HepG2 (cell line): ENCODE measurements around the gene PAXX. TPM values are rescaled to one million over a fixed set of nuclear protein-coding genes. Genes with fewer than 3 reads are reported as not detected.

Experiments
- ATF7-NPFF ChIP-seq: sonication (generic); formaldehyde crosslinking; IDR thresholded peaks from 2 replicates; pipeline ENCODE4 v1.8.1; 2023; ENCODE audit warnings: mild to moderate bottlenecking, low read depth, missing genetic modification reagents, moderate library complexity
- MXI1 ChIP-seq: IDR thresholded peaks from 3 replicates; pipeline ENCODE4 v1.6.1; 2012; ENCODE audit warnings: low read depth, low read length, inconsistent platforms, borderline replicate concordance
- SAP130 ChIP-seq: IDR thresholded peaks from 2 replicates; pipeline ENCODE4 v1.6.1; 2016; ENCODE audit warnings: low read depth
- SETDB1 ChIP-seq: sonication (generic); formaldehyde crosslinking; IDR thresholded peaks from 2 replicates; pipeline ENCODE4 v1.5.1; 2020; ENCODE audit warnings: missing genetic modification reagents, mild to moderate bottlenecking, borderline replicate concordance
- XRCC5 ChIP-seq: fragments of 200-400 bp; formaldehyde crosslinking; optimal IDR thresholded peaks from 2 replicates; pipeline ENCODE3; 2017; ENCODE audit warnings: mild to moderate bottlenecking, low read length
- ZBTB2 ChIP-seq: sonication (generic); formaldehyde crosslinking; IDR thresholded peaks from 2 replicates; pipeline ENCODE4 v1.8.0; 2022; ENCODE audit warnings: low read depth, missing genetic modification reagents
- ZFP1 ChIP-seq: IDR thresholded peaks from 2 replicates; pipeline ENCODE4 v1.6.1; 2016
- ZFP36 ChIP-seq: fragments of 150-350 bp; IDR thresholded peaks from 2 replicates; pipeline ENCODE4 v1.6.1; 2018; ENCODE audit warnings: borderline replicate concordance, low read length, low read depth; ENCODE audit not compliant: partially characterized antibody
- ZFP41 ChIP-seq: sonication (generic); formaldehyde crosslinking; IDR thresholded peaks from 2 replicates; pipeline ENCODE4 v1.4.0; 2020; ENCODE audit warnings: mild to moderate bottlenecking, missing genetic modification reagents, borderline replicate concordance
- ZNF256 ChIP-seq: sonication (generic); formaldehyde crosslinking; conservative IDR thresholded peaks from 2 replicates; pipeline ENCODE4 v1.4.0; 2020; ENCODE audit warnings: missing genetic modification reagents
- ZNF333 ChIP-seq: sonication (generic); formaldehyde crosslinking; IDR thresholded peaks from 2 replicates; pipeline ENCODE4 v1.4.0; 2020; ENCODE audit warnings: mild to moderate bottlenecking, missing genetic modification reagents, borderline replicate concordance
- ZNF446 ChIP-seq: sonication (generic); formaldehyde crosslinking; IDR thresholded peaks from 2 replicates; pipeline ENCODE4 v1.5.0; 2020; ENCODE audit warnings: mild to moderate bottlenecking, missing genetic modification reagents
- ZNF484 ChIP-seq: sonication (generic); formaldehyde crosslinking; IDR thresholded peaks from 2 replicates; pipeline ENCODE4 v1.5.1; 2020; ENCODE audit warnings: mild to moderate bottlenecking, low read depth, missing genetic modification reagents, borderline replicate concordance
- ZNF619 ChIP-seq: sonication (generic); formaldehyde crosslinking; IDR thresholded peaks from 2 replicates; pipeline ENCODE4 v1.4.0; 2020; ENCODE audit warnings: mild to moderate bottlenecking, missing genetic modification reagents
- ZNF773 ChIP-seq: sonication (generic); formaldehyde crosslinking; IDR thresholded peaks from 2 replicates; pipeline ENCODE4 v1.4.0; 2020; ENCODE audit warnings: missing genetic modification reagents, borderline replicate concordance
- ZNF850 ChIP-seq: sonication (generic); formaldehyde crosslinking; conservative IDR thresholded peaks from 2 replicates; pipeline ENCODE4 v1.9.0; 2021; ENCODE audit warnings: mild to moderate bottlenecking, missing genetic modification reagents
- ZSCAN25 ChIP-seq: sonication (generic); formaldehyde crosslinking; IDR thresholded peaks from 2 replicates; pipeline ENCODE4 v1.8.0; 2022; ENCODE audit warnings: mild to moderate bottlenecking, missing genetic modification reagents
- polyA plus RNA-seq, 8 experiments: library from polyadenylated mRNA; depleted of rRNA in 3 of 8; stranded (reverse) in 7 of 8; unstranded in 1 of 8; fragments of >200 nt; fragmentation: Illumina TruSeq in 4 of 8; extraction: Trizol in 4 of 8; gene quantifications; 2 replicates each; pipeline versions ENCODE4 v1.2.1 to v1.2.3, GENCODE V29; 2011 to 2016; ENCODE audit warnings: low read depth in 4 of 8, missing spikeins in 1 of 8, mixed read lengths in 1 of 8; ENCODE audit not compliant: insufficient read depth in 1 of 8
- total RNA-seq, 5 experiments: library from RNA; depleted of rRNA; stranded (reverse); fragments of >200 nt; fragmentation: Illumina TruSeq; extraction: Trizol; gene quantifications; 2 replicates each; pipeline ENCODE4 v1.2.3, GENCODE V29; 2016; ENCODE audit warnings: low read depth in 1 of 5
- TF ChIP-seq, protein P1 (sequence below): sonication (generic); formaldehyde crosslinking; IDR thresholded peaks from 2 replicates; pipeline ENCODE4 v1.4.0; 2020; ENCODE audit warnings: low read depth, missing genetic modification reagents
- TF ChIP-seq, protein P2 (sequence below): IDR thresholded peaks from 2 replicates; pipeline ENCODE4 v1.6.1; 2012; ENCODE audit warnings: low read length, improper control_type of control experiment
- TF ChIP-seq, protein P3 (sequence below): sonication (generic); formaldehyde crosslinking; IDR thresholded peaks from 2 replicates; pipeline ENCODE4 v1.5.1; 2020; ENCODE audit warnings: mild to moderate bottlenecking, moderate library complexity, missing genetic modification reagents

PAXX gene
- total and polyA plus RNA-seq, 2 of the 13 experiments (the other 11 are each of a cell fraction or from before 2014, with no cell fraction given) = 14.0 to 31.9 TPM

DNA sequence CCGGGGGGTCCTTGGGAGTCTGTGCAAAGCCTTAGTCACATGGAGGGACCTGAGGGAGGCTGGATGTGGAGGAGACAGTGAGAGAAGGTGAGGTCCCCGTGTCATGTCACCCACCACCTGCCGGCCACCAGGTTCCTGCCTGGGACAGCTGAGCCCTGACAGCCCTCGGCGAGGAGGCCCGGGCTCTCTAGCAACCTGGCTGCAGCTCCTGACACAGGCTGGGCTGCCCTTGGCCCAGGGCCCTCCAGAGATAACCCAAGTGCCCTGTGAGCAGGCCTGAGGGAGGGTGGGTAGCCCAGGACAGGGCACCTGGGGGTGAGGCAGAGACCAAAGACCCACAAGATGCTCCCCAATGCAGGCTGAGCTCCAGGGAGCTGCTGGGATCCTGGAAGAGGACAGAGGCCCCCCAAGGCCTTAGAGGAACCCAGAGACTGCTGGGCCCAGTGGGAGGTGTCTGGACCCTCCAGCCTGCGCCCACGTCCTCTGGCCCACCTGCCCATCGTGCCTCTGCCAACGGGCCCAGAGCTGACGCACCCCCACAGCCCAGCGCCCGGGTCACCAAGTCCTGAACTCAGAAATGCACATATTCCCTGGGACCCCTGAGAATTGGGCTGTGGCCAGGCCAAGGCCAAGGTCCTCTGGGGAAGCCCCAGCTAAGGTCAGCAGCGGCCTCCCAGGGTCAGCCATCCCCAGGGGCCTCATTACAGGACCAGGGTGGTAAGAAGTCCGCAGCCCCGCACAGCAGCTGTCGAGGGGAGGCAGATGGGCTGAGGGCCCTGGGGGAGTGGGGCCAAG is 23.7 kb upstream of the PAXX start (continued):
- TF ChIP-seq SAP130 (no peak), ZBTB2 (CRISPR knock-in tag) (no peak), ZNF484 (CRISPR knock-in tag) (no peak), ZNF446 (CRISPR knock-in tag) (no peak), ZSCAN25 (CRISPR knock-in tag) (0 out of 2 replicates have a peak, but pooled peaks have one; percentile 28), ZFP41 (no peak), ZNF256 (CRISPR knock-in tag) (no peak), ATF7-NPFF (CRISPR knock-in tag) (no peak), XRCC5 (no peak), ZFP36 (no peak), ZNF619 (CRISPR knock-in tag) (no peak), ZNF333 (CRISPR knock-in tag) (no peak), ZNF773 (no peak), MXI1 (no peak), ZFP1 (CRISPR knock-in tag) (no peak), SETDB1 (CRISPR knock-in tag) (no peak), ZNF850 (CRISPR knock-in tag) (no peak)
- TF ChIP-seq, protein P1, sequence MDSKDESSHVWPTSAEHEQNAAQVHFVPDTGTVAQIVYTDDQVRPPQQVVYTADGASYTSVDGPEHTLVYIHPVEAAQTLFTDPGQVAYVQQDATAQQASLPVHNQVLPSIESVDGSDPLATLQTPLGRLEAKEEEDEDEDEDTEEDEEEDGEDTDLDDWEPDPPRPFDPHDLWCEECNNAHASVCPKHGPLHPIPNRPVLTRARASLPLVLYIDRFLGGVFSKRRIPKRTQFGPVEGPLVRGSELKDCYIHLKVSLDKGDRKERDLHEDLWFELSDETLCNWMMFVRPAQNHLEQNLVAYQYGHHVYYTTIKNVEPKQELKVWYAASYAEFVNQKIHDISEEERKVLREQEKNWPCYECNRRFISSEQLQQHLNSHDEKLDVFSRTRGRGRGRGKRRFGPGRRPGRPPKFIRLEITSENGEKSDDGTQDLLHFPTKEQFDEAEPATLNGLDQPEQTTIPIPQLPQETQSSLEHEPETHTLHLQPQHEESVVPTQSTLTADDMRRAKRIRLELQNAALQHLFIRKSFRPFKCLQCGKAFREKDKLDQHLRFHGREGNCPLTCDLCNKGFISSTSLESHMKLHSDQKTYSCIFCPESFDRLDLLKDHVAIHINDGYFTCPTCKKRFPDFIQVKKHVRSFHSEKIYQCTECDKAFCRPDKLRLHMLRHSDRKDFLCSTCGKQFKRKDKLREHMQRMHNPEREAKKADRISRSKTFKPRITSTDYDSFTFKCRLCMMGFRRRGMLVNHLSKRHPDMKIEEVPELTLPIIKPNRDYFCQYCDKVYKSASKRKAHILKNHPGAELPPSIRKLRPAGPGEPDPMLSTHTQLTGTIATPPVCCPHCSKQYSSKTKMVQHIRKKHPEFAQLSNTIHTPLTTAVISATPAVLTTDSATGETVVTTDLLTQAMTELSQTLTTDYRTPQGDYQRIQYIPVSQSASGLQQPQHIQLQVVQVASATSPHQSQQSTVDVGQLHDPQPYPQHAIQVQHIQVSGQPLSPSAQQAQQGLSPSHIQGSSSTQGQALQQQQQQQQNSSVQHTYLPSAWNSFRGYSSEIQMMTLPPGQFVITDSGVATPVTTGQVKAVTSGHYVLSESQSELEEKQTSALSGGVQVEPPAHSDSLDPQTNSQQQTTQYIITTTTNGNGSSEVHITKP (CRISPR knock-in tag) = no peak
- TF ChIP-seq, protein P2, sequence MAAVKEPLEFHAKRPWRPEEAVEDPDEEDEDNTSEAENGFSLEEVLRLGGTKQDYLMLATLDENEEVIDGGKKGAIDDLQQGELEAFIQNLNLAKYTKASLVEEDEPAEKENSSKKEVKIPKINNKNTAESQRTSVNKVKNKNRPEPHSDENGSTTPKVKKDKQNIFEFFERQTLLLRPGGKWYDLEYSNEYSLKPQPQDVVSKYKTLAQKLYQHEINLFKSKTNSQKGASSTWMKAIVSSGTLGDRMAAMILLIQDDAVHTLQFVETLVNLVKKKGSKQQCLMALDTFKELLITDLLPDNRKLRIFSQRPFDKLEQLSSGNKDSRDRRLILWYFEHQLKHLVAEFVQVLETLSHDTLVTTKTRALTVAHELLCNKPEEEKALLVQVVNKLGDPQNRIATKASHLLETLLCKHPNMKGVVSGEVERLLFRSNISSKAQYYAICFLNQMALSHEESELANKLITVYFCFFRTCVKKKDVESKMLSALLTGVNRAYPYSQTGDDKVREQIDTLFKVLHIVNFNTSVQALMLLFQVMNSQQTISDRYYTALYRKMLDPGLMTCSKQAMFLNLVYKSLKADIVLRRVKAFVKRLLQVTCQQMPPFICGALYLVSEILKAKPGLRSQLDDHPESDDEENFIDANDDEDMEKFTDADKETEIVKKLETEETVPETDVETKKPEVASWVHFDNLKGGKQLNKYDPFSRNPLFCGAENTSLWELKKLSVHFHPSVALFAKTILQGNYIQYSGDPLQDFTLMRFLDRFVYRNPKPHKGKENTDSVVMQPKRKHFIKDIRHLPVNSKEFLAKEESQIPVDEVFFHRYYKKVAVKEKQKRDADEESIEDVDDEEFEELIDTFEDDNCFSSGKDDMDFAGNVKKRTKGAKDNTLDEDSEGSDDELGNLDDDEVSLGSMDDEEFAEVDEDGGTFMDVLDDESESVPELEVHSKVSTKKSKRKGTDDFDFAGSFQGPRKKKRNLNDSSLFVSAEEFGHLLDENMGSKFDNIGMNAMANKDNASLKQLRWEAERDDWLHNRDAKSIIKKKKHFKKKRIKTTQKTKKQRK = no peak
- TF ChIP-seq, protein P3, sequence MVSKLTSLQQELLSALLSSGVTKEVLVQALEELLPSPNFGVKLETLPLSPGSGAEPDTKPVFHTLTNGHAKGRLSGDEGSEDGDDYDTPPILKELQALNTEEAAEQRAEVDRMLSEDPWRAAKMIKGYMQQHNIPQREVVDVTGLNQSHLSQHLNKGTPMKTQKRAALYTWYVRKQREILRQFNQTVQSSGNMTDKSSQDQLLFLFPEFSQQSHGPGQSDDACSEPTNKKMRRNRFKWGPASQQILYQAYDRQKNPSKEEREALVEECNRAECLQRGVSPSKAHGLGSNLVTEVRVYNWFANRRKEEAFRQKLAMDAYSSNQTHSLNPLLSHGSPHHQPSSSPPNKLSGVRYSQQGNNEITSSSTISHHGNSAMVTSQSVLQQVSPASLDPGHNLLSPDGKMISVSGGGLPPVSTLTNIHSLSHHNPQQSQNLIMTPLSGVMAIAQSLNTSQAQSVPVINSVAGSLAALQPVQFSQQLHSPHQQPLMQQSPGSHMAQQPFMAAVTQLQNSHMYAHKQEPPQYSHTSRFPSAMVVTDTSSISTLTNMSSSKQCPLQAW (CRISPR knock-in tag) = no peak
